Measurements from ENCODE around the gene GABRQ.

The GABRQ gene

DNA sequence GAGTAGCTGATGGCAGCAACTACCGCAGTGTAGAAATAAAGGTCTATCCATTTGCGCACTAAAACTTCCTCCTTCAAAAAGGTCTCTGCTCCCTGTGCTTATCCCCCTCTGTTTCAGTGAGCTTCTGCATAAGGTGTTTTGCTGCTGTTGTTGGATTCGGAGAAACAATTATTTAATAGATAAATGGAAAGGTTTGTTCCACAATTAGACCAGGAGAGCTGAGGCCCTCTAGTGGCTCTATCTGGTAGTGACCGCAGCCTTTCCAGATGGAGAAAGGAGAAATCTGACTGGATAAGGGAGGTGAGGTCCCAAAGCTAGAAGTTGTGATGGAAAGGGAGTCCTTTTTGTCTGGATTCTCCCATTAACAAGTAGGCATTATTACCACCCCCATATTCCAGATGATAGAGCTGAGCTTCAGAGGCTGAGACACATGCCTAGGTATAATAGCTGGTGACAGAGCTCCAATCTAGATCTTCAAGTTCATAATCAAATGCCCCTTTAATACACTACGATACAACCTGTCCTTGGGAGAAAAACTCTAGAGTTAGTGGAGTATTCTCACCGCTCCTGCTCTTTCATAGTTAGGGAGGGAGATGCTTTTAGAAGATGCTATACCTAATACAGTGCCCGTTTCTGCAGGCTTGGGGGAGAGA, 5.1 kb upstream of the GABRQ start:
- no peak overlapping the region for H3K9ac ChIP-seq (ENCODE audit: low read length)
- no peaks in the 10 kb centered on the region for H4K20me1 ChIP-seq (ENCODE audit: insufficient read depth, low read length)
- H3K36me3 ChIP-seq (replicated peaks; ENCODE audit: insufficient read depth, low read length) = no peaks in the 10 kb centered on the region
- H3K4me1 ChIP-seq (ENCODE audit: low read length) = no peaks in the 10 kb centered on the region
- no peak for TF ChIP-seq EZH2phosphoT487 (IDR thresholded peaks at IDR 0.05; ENCODE audit: low read length)
- TF ChIP-seq, protein P1, sequence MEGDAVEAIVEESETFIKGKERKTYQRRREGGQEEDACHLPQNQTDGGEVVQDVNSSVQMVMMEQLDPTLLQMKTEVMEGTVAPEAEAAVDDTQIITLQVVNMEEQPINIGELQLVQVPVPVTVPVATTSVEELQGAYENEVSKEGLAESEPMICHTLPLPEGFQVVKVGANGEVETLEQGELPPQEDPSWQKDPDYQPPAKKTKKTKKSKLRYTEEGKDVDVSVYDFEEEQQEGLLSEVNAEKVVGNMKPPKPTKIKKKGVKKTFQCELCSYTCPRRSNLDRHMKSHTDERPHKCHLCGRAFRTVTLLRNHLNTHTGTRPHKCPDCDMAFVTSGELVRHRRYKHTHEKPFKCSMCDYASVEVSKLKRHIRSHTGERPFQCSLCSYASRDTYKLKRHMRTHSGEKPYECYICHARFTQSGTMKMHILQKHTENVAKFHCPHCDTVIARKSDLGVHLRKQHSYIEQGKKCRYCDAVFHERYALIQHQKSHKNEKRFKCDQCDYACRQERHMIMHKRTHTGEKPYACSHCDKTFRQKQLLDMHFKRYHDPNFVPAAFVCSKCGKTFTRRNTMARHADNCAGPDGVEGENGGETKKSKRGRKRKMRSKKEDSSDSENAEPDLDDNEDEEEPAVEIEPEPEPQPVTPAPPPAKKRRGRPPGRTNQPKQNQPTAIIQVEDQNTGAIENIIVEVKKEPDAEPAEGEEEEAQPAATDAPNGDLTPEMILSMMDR (IDR thresholded peaks at IDR 0.05; ENCODE audit: low read length) = peak; percentile 77
- no peak overlapping the region for H3K4me3 ChIP-seq (ENCODE audit: low read length)
- H3K27me3 ChIP-seq (replicated peaks; ENCODE audit: insufficient read depth, low read length) = no peaks in the 10 kb centered on the region
- no peak overlapping the region for H3K27ac ChIP-seq (ENCODE audit: low read length)
- H3F3A ChIP-seq (ENCODE audit: insufficient read depth, low read length) = no peaks in the 10 kb centered on the region
- DNase-seq = peak; percentile 30
- H3K4me2 ChIP-seq (ENCODE audit: low read depth, low read length) = no peak overlapping the region
- H3K9me2 ChIP-seq (replicated peaks; ENCODE audit: insufficient read depth, low read length) = no peaks in the 10 kb centered on the region
- H3K79me2 ChIP-seq (ENCODE audit: low read length) = no peaks in the 10 kb centered on the region
- H3K9me3 ChIP-seq (replicated peaks; ENCODE audit: insufficient read depth, low read length) = no peaks in the 10 kb centered on the region
- no peak overlapping the region for H2AFZ ChIP-seq (ENCODE audit: low read length)

DNA sequence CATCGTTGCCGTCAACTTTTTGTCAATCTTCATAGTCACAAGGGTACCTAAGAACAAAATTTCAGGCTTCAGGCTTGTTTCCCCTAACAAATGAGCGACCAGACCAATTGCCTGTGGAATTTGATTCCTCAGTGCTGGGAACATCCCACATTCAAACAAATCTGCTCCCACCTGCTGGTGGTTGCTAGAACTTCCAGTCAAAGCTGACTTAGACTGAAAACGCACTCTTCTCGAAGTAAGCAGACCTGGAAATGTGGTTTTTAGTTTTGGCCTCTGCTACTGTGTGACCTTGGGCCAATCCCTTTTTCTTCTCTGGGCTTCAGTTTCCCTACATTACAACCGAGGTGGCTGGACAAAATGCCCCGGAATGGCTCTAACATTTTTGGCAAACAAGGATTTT, 1.8 kb upstream of the GABRQ start:
- Histone ChIP-seq H3K9ac (ENCODE audit: low read length) (no peak overlapping the region), H3K4me3 (ENCODE audit: low read length) (no peak overlapping the region), H3K9me3 (replicated peaks; ENCODE audit: insufficient read depth, low read length) (no peaks in the 10 kb centered on the region), H3K9me2 (replicated peaks; ENCODE audit: insufficient read depth, low read length) (no peaks in the 10 kb centered on the region), H3K4me2 (ENCODE audit: low read depth, low read length) (no peak overlapping the region), H3K36me3 (replicated peaks; ENCODE audit: insufficient read depth, low read length) (no peaks in the 10 kb centered on the region), H3K4me1 (ENCODE audit: low read length) (no peaks in the 10 kb centered on the region), H4K20me1 (ENCODE audit: insufficient read depth, low read length) (no peaks in the 10 kb centered on the region), H3K27ac (ENCODE audit: low read length) (no peak overlapping the region), H3K79me2 (ENCODE audit: low read length) (no peaks in the 10 kb centered on the region), H2AFZ (ENCODE audit: low read length) (no peak overlapping the region), H3F3A (ENCODE audit: insufficient read depth, low read length) (no peaks in the 10 kb centered on the region), H3K27me3 (replicated peaks; ENCODE audit: insufficient read depth, low read length) (no peaks in the 10 kb centered on the region)
- peak; percentile 28 for DNase-seq
- TF ChIP-seq, protein P1 (IDR thresholded peaks at IDR 0.05; ENCODE audit: low read length) = peak; percentile 45
- TF ChIP-seq EZH2 (optimal IDR thresholded peaks at IDR 0.05; ENCODE audit: low read depth, low read length) = no peak

DNA sequence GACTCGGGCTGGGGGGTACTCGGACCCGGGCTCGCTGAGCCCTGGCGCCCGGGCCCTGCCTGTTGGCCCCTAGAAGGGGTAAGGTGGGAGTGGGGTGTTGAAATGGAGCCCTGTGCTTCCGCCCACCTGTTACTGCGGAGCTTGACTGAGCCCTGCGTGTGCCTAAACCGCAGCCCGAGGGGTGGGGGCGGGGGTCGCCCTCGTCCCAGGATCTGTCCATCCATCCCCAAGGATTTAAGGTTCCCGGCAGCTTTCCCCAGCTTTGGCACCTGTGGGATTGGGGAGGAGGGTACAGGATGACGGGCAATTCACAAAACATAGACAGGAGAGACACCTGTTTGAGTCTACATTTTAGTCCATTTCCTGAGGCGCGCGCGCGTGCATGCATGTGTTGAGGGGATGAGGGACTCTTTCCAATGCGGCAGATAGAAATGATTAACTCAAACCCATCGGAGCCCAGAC, 779 bp downstream of the GABRQ start:
- TF ChIP-seq, protein P1 (IDR thresholded peaks at IDR 0.05; ENCODE audit: low read length) = no peak
- TF ChIP-seq EZH2phosphoT487 (IDR thresholded peaks at IDR 0.05; ENCODE audit: low read length) (no peak), EZH2 (optimal IDR thresholded peaks at IDR 0.05; ENCODE audit: low read depth, low read length) (no peak)
- Histone ChIP-seq H4K20me1 (ENCODE audit: insufficient read depth, low read length) (no peaks in the 10 kb centered on the region), H3K9me2 (replicated peaks; ENCODE audit: insufficient read depth, low read length) (no peaks in the 10 kb centered on the region), H3K4me1 (ENCODE audit: low read length) (no peaks in the 10 kb centered on the region), H3K9me3 (replicated peaks; ENCODE audit: insufficient read depth, low read length) (no peaks in the 10 kb centered on the region), H3K4me2 (ENCODE audit: low read depth, low read length) (no peak overlapping the region), H3K4me3 (ENCODE audit: low read length) (no peak overlapping the region), H3K9ac (ENCODE audit: low read length) (no peak overlapping the region), H3F3A (ENCODE audit: insufficient read depth, low read length) (no peaks in the 10 kb centered on the region), H2AFZ (ENCODE audit: low read length) (no peak overlapping the region), H3K27ac (ENCODE audit: low read length) (no peak overlapping the region), H3K79me2 (ENCODE audit: low read length) (no peaks in the 10 kb centered on the region), H3K36me3 (replicated peaks; ENCODE audit: insufficient read depth, low read length) (no peaks in the 10 kb centered on the region), H3K27me3 (replicated peaks; ENCODE audit: insufficient read depth, low read length) (no peaks in the 10 kb centered on the region)
- no peak for DNase-seq
